ENCODE data around the gene AGPAT3.
A peak's percentile ranks its signal among the peaks of the same experiment; 100 is the strongest.

The AGPAT3 gene

GRCh38 chr21:43981871-43982210 is 116.8 kb downstream of the AGPAT3 start:
- DNase-seq, result no peak

GRCh38 chr21:43982489-43983078 is 117.6 kb downstream of the AGPAT3 start:
- DNase-seq, result no peak

GRCh38 chr21:43983390-43983789 is 118.4 kb downstream of the AGPAT3 start:
- DNase-seq, result no peak

GRCh38 chr21:43983860-43984420 is 118.9 kb downstream of the AGPAT3 start:
- no peak for DNase-seq

- DNase-seq, result no peak
Observed at GRCh38 chr21:43984905-43985689, 120.1 kb downstream of the AGPAT3 start.

- DNase-seq, result no peak
Observed at GRCh38 chr21:43985690-43986251, 120.7 kb downstream of the AGPAT3 start.

- peak; percentile 23 for DNase-seq
Observed at GRCh38 chr21:43986544-43987451, 121.8 kb downstream of the AGPAT3 start.

GRCh38 chr21:43987509-43987908 is 122.5 kb downstream of the AGPAT3 start:
- no peak for DNase-seq

GRCh38 chr21:43988016-43988415 is 123.0 kb downstream of the AGPAT3 start:
- DNase-seq, result no peak

GRCh38 chr21:43988506-43989230 is 123.6 kb downstream of the AGPAT3 start:
- DNase-seq, result no peak

- no peak for DNase-seq
Observed at GRCh38 chr21:43989401-43989800, 124.4 kb downstream of the AGPAT3 start.

GRCh38 chr21:43991447-43991991 is 126.5 kb downstream of the AGPAT3 start:
- DNase-seq, result no peak

GRCh38 chr21:43992121-43992520 is 127.1 kb downstream of the AGPAT3 start:
- DNase-seq, result no peak

GRCh38 chr21:43993420-43993934 is 128.5 kb downstream of the AGPAT3 start:
- no peak for DNase-seq

GRCh38 chr21:43994085-43994484 is 129.1 kb downstream of the AGPAT3 start:
- DNase-seq, result no peak

- DNase-seq, result no peak
Observed at GRCh38 chr21:43994646-43995045, 129.6 kb downstream of the AGPAT3 start.

- no peak for DNase-seq
Observed at GRCh38 chr21:43995521-43996105, 130.6 kb downstream of the AGPAT3 start.

GRCh38 chr21:43997766-43998742 is 133.0 kb downstream of the AGPAT3 start:
- DNase-seq, result no peak

GRCh38 chr21:44000360-44000759 is 135.3 kb downstream of the AGPAT3 start:
- DNase-seq, result no peak

- DNase-seq, result no peak
Observed at GRCh38 chr21:44002511-44002910, 137.5 kb downstream of the AGPAT3 start.
